Measurements from ENCODE around the gene GUCA2B.

The GUCA2B gene

GRCh38 chr1:42152907-42153600, at the start of gene GUCA2B:
GUCA2B (plus strand) TSS chr1:42153410; CDS start chr1:42153451, 41 bp downstream.
- no peak for DNase-seq

GRCh38 chr1:42105025-42105424, 48.2 kb upstream of the GUCA2B start:
- no peak for DNase-seq

- no peak for DNase-seq
Measured at GRCh38 chr1:42108309-42108708, 44.9 kb upstream of the GUCA2B start.

GRCh38 chr1:42109600-42109999, 43.6 kb upstream of the GUCA2B start:
- DNase-seq: no peak

GRCh38 chr1:42114229-42114628, 39.0 kb upstream of the GUCA2B start:
- no peak for DNase-seq

- DNase-seq: no peak
Measured at GRCh38 chr1:42117214-42117613, 36.0 kb upstream of the GUCA2B start.

GRCh38 chr1:42118125-42118524, 35.1 kb upstream of the GUCA2B start:
- DNase-seq: no peak

GRCh38 chr1:42122408-42122807, 30.8 kb upstream of the GUCA2B start:
- DNase-seq: no peak

GRCh38 chr1:42125552-42125951, 27.7 kb upstream of the GUCA2B start:
- DNase-seq: no peak

GRCh38 chr1:42127767-42128166, 25.4 kb upstream of the GUCA2B start:
- no peak for DNase-seq

- no peak for DNase-seq
Measured at GRCh38 chr1:42128499-42128898, 24.7 kb upstream of the GUCA2B start.

- DNase-seq: no peak
Measured at GRCh38 chr1:42128964-42129363, 24.2 kb upstream of the GUCA2B start.

GRCh38 chr1:42130061-42130660, 23.0 kb upstream of the GUCA2B start:
- DNase-seq: no peak

- DNase-seq: no peak
Measured at GRCh38 chr1:42133390-42133789, 19.8 kb upstream of the GUCA2B start.

GRCh38 chr1:42133809-42134526, 19.2 kb upstream of the GUCA2B start:
- no peak for DNase-seq

GRCh38 chr1:42135426-42135825, 17.8 kb upstream of the GUCA2B start:
- DNase-seq: no peak

GRCh38 chr1:42136466-42136865, 16.7 kb upstream of the GUCA2B start:
- no peak for DNase-seq

GRCh38 chr1:42137766-42138165, 15.4 kb upstream of the GUCA2B start:
- no peak for DNase-seq

- no peak for DNase-seq
Measured at GRCh38 chr1:42138586-42138985, 14.6 kb upstream of the GUCA2B start.

GRCh38 chr1:42139444-42139843, 13.8 kb upstream of the GUCA2B start:
- DNase-seq: no peak

GRCh38 chr1:42140191-42140590, 13.0 kb upstream of the GUCA2B start:
- DNase-seq: no peak

- no peak for DNase-seq
Measured at GRCh38 chr1:42141978-42142377, 11.2 kb upstream of the GUCA2B start.

GRCh38 chr1:42142894-42143675, 10.1 kb upstream of the GUCA2B start:
- DNase-seq: no peak
